ENCODE data around the gene ST14. TPM values are rescaled to one million over a fixed set of nuclear protein-coding genes. Genes with fewer than 3 reads are reported as not detected.

The ST14 gene
- total RNA-seq (under 0.01 TPM in 2 replicates), polyA plus RNA-seq (0.01 TPM in 1 of 2 replicates, not detected in the other), polyA minus RNA-seq (ENCODE audit: low replicate concordance) (not detected in 2 replicates)
- not detected in 2 replicates for polyA plus RNA-seq (2012)

GRCh38 chr11:130159657-130160497 lies at the start of gene ST14:
Gene ST14, plus strand, starts transcription at chr11:130159782. Its CDS starts 198 bp downstream, at chr11:130159980.
- no peaks in the 10 kb centered on the region for H4K20me1 ChIP-seq (ENCODE audit: control insufficient read depth, extremely low read depth, insufficient read depth, low read length)
- H3K9ac ChIP-seq (ENCODE audit: insufficient read depth, low read length): no peak within 1 kb of the TSS
- no peaks in the 10 kb centered on the region for H3K79me2 ChIP-seq (ENCODE audit: control insufficient read depth, insufficient read depth, low read length)
- H3K27me3 ChIP-seq (ENCODE audit: control insufficient read depth, insufficient read depth, low read length): peaks cover 37% of the 10 kb centered on the region
- H3K4me1 ChIP-seq (ENCODE audit: control insufficient read depth, extremely low read depth, insufficient read depth, low read length): peaks cover 8% of the 10 kb centered on the region
- no peaks in the 10 kb centered on the region for H3K9me3 ChIP-seq (ENCODE audit: control insufficient read depth, insufficient read depth, low read depth, low read length)
- TF ChIP-seq CTCF (conservative IDR thresholded peaks at IDR 0.05 in 1 of 2, IDR thresholded peaks at IDR 0.05 in 1 of 2; ENCODE audit: low read depth in 1 of 2, low read length in 2 of 2) (no peak), EZH2 (IDR thresholded peaks at IDR 0.05; ENCODE audit: low read length, missing control alignments) (no peak)
- no peak within 1 kb of the TSS for H2AFZ ChIP-seq (ENCODE audit: low read length)
- DNase-seq (ENCODE audit: low read depth in 2 of 2): no peak
- H3K27ac ChIP-seq (ENCODE audit: insufficient read depth, low read length): no peak within 1 kb of the TSS
- H3K4me2 ChIP-seq (ENCODE audit: extremely low read depth, insufficient read depth, low read length): peak within 1 kb of the TSS; percentile 45
- H3K4me3 ChIP-seq (replicated peaks in 1 of 4; ENCODE audit: control extremely low read depth in 1 of 4, insufficient read depth in 1 of 4, low read depth in 3 of 4, low read length in 4 of 4): peak within 1 kb of the TSS in 1 of 4 experiments; percentile 25
- no peaks in the 10 kb centered on the region for H3K36me3 ChIP-seq (ENCODE audit: control insufficient read depth, insufficient read depth, low read length)

GRCh38 chr11:130110339-130111108 lies 49.1 kb upstream of the ST14 start:
- H3K27me3 ChIP-seq (ENCODE audit: control insufficient read depth, insufficient read depth, low read length): no peaks in the 10 kb centered on the region
- H3K36me3 ChIP-seq (ENCODE audit: control insufficient read depth, insufficient read depth, low read length): peaks cover 4% of the 10 kb centered on the region
- TF ChIP-seq CTCF (conservative IDR thresholded peaks at IDR 0.05 in 1 of 2, IDR thresholded peaks at IDR 0.05 in 1 of 2; ENCODE audit: low read depth in 1 of 2, low read length in 2 of 2) (no peak), EZH2 (IDR thresholded peaks at IDR 0.05; ENCODE audit: low read length, missing control alignments) (no peak)
- peaks cover 7% of the 10 kb centered on the region for H4K20me1 ChIP-seq (ENCODE audit: control insufficient read depth, extremely low read depth, insufficient read depth, low read length)
- H3K27ac ChIP-seq (ENCODE audit: insufficient read depth, low read length): no peak overlapping the region
- no peaks in the 10 kb centered on the region for H3K9me3 ChIP-seq (ENCODE audit: control insufficient read depth, insufficient read depth, low read depth, low read length)
- no peaks in the 10 kb centered on the region for H3K4me1 ChIP-seq (ENCODE audit: control insufficient read depth, extremely low read depth, insufficient read depth, low read length)
- no peak overlapping the region for H3K9ac ChIP-seq (ENCODE audit: insufficient read depth, low read length)
- H3K4me2 ChIP-seq (ENCODE audit: extremely low read depth, insufficient read depth, low read length): no peak overlapping the region
- no peak overlapping the region for H3K4me3 ChIP-seq (replicated peaks in 1 of 4; ENCODE audit: control extremely low read depth in 1 of 4, insufficient read depth in 1 of 4, low read depth in 3 of 4, low read length in 4 of 4)
- no peak overlapping the region for H2AFZ ChIP-seq (ENCODE audit: low read length)
- peaks cover 7% of the 10 kb centered on the region for H3K79me2 ChIP-seq (ENCODE audit: control insufficient read depth, insufficient read depth, low read length)
- no peak for DNase-seq (ENCODE audit: low read depth in 2 of 2)

Measured in fibroblast of lung (primary cell).